Measurements from ENCODE around the gene UBL4B. TPM values are rescaled to one million over a fixed set of nuclear protein-coding genes. Genes with fewer than 3 reads are reported as not detected.

UBL4B gene
- polyA plus RNA-seq, 2 of the 4 experiments (the other 2 are of a cell fraction) = not detected

DNA sequence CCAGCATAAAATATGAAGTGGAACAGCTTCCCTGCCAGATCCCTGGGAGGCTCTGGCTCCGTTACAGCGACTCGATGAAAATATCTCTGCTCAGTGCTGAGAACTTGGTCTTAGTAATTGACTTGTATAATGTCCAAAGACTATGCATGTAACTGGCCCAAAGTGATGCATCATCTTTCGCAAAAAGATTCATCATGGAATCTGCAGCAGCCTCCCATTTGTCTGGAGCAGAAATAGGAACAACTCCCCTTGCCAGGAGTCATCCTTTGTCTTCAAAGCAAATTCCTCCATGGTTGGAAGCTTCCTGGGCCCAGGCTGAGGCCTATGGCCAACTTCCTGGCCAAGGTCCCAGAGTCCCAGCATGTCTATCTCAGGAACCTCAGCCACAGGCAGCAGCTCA lies 21.2 kb downstream of the UBL4B start (continued):
- TF ChIP-seq POLR2A (IDR thresholded peaks at IDR 0.05; ENCODE audit: low read length) (no peak), CHD2 (IDR thresholded peaks at IDR 0.05; ENCODE audit: low read length, partially characterized antibody) (no peak)

DNA sequence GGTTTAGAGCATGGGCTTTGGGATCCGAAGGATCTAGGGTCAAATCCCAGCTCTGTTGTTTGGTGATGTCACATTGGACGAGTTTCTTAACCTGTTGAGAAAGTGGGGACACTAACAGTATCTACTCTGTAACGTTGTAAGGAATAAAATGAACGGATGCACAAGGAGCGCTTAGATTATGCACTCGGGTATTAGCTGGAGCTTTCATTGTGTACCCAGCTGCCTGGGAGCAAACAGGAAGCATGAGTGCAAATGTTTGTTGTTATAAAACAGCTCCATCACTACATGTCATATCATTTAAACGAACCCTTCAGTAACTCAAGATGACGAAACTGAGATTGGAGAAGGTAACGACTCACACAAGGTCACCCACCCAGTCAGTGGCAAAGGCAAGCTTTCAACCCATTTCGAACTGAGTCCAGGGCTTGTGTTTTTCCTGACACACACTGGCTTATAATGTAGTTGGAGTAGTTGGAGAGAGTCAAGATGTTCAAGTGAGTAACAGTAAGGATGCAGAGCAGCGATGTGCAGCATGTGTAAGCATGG lies 21.9 kb downstream of the UBL4B start:
- H3K4me1 ChIP-seq = no peaks in the 10 kb centered on the region
- TF ChIP-seq KDM1A (IDR thresholded peaks at IDR 0.05; ENCODE audit: low read depth) (no peak), POLR2AphosphoS2 (conservative IDR thresholded peaks at IDR 0.05; ENCODE audit: low read length) (no peak), EHMT2 (IDR thresholded peaks at IDR 0.05; ENCODE audit: low read depth) (no peak), CHD2 (IDR thresholded peaks at IDR 0.05; ENCODE audit: low read length, partially characterized antibody) (no peak), JUNB (IDR thresholded peaks at IDR 0.05) (no peak), EP300 (IDR thresholded peaks at IDR 0.05) (no peak), TP53 (CRISPR knock-in tag; IDR thresholded peaks at IDR 0.05) (no peak), BHLHE40 (IDR thresholded peaks at IDR 0.05; ENCODE audit: low read depth, low read length) (no peak), RNF2 (IDR thresholded peaks at IDR 0.05; ENCODE audit: borderline replicate concordance, low read depth) (no peak), TFCP2L1 (CRISPR knock-in tag; IDR thresholded peaks at IDR 0.05) (no peak), MAZ (IDR thresholded peaks at IDR 0.05; ENCODE audit: borderline replicate concordance, low read depth, low read length) (no peak), NPAS2 (CRISPR knock-in tag; IDR thresholded peaks at IDR 0.05; ENCODE audit: borderline replicate concordance) (no peak)
- TF ChIP-seq, protein P1, sequence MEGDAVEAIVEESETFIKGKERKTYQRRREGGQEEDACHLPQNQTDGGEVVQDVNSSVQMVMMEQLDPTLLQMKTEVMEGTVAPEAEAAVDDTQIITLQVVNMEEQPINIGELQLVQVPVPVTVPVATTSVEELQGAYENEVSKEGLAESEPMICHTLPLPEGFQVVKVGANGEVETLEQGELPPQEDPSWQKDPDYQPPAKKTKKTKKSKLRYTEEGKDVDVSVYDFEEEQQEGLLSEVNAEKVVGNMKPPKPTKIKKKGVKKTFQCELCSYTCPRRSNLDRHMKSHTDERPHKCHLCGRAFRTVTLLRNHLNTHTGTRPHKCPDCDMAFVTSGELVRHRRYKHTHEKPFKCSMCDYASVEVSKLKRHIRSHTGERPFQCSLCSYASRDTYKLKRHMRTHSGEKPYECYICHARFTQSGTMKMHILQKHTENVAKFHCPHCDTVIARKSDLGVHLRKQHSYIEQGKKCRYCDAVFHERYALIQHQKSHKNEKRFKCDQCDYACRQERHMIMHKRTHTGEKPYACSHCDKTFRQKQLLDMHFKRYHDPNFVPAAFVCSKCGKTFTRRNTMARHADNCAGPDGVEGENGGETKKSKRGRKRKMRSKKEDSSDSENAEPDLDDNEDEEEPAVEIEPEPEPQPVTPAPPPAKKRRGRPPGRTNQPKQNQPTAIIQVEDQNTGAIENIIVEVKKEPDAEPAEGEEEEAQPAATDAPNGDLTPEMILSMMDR (IDR thresholded peaks at IDR 0.05) = no peak
- TF ChIP-seq, protein P2, sequence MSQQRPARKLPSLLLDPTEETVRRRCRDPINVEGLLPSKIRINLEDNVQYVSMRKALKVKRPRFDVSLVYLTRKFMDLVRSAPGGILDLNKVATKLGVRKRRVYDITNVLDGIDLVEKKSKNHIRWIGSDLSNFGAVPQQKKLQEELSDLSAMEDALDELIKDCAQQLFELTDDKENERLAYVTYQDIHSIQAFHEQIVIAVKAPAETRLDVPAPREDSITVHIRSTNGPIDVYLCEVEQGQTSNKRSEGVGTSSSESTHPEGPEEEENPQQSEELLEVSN (IDR thresholded peaks at IDR 0.05; ENCODE audit: borderline replicate concordance, low read depth) = no peak
- POLR2A ChIA-PET = no interaction called here
- no peak overlapping the region for H3K27ac ChIP-seq
- H3K4me2 ChIP-seq = no peak overlapping the region
- 48% methylated on average over 11 of the region's 11 CpGs for WGBS (ENCODE audit: missing lambda C conversion rate)
- no peak for ATAC-seq
- CTCF ChIA-PET = interaction anchor here (0.8 to 2.7 kb wide), 2 partner anchors 16 to 28 kb away, joined by 3 to 9 read pairs; partner anchors contain the start of gene SLC6A17
- no peak for FAIRE-seq
- no peak overlapping the region for H3K4me3 ChIP-seq
- no peak for DNase-seq (ENCODE audit: low read depth in 1 of 2, low spot score in 1 of 2)
- H3K9me3 ChIP-seq = no peaks in the 10 kb centered on the region; the same call in 2 of the 3 replicates

DNA sequence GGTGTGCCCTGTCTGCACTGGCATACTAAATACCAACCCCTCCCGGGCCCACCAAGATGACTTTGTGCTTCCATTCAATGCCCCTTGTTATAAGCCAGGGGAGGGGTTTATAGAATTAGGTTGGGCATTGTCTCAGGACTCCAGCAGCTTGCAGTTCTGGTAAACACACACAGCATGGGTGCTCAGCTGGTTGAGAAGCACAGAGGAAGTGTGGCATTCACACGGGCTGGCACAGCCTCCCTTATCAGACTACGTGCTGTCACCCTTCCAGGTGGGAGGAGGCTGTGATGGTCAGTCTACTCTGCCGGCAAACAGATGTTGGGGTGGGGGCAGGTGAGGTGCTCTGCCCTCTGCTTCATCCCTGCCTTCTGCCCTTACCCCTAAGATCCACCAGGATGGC lies 23.0 kb downstream of the UBL4B start:
- FAIRE-seq = no peak

DNA sequence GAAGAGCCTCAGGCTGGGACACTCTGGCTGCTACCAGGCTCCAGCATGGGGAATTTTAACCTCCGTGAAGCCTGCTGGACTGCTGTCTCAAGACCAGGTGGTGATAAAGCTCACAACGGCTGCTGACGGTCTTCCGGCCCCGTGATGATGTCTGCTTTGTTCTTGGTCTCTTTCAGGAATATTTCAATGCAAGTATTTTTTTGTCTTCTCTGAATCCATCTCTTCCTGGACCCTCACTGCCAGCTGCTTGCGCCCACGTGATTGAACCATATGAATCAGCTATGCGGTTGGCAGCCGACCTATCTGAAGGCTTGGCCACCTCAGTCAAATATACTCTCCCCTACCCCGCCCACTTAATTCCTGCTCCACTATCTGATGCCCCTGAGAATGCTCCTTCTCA lies 23.4 kb downstream of the UBL4B start:
- Histone ChIP-seq H3K27ac (no peak overlapping the region), H3K4me1 (no peaks in the 10 kb centered on the region), H3K4me2 (no peak overlapping the region), H3K9me3 (peaks cover 2% of the 10 kb centered on the region; the same call in 1 of the 3 replicates), H3K4me3 (no peak overlapping the region)
- ATAC-seq (no peak), DNase-seq (ENCODE audit: low read depth in 1 of 2, low spot score in 1 of 2) (no peak), FAIRE-seq (no peak)
- POLR2A ChIA-PET = no interaction called here
- 47% methylated on average over 10 of the region's 10 CpGs for WGBS (ENCODE audit: missing lambda C conversion rate)
- CTCF ChIA-PET = interaction anchor here (1.2 to 2.7 kb wide), 3 partner anchors 11 to 30 kb away, joined by 3 to 9 read pairs (median 3); no protein-coding TSS in a partner anchor
- TF ChIP-seq, protein P3, sequence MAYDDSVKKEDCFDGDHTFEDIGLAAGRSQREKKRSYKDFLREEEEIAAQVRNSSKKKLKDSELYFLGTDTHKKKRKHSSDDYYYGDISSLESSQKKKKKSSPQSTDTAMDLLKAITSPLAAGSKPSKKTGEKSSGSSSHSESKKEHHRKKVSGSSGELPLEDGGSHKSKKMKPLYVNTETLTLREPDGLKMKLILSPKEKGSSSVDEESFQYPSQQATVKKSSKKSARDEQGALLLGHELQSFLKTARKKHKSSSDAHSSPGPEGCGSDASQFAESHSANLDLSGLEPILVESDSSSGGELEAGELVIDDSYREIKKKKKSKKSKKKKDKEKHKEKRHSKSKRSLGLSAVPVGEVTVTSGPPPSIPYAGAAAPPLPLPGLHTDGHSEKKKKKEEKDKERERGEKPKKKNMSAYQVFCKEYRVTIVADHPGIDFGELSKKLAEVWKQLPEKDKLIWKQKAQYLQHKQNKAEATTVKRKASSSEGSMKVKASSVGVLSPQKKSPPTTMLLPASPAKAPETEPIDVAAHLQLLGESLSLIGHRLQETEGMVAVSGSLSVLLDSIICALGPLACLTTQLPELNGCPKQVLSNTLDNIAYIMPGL (CRISPR knock-in tag; IDR thresholded peaks at IDR 0.05; ENCODE audit: borderline replicate concordance) = no peak
- TF ChIP-seq HEYL (CRISPR knock-in tag; IDR thresholded peaks at IDR 0.05) = no peak
- TF ChIP-seq EHF (CRISPR knock-in tag; IDR thresholded peaks at IDR 0.05) = no peak
- TF ChIP-seq KDM1A (IDR thresholded peaks at IDR 0.05; ENCODE audit: low read depth) = no peak
- TF ChIP-seq FOSL2 (IDR thresholded peaks at IDR 0.05) = no peak
- TF ChIP-seq FOSL2 (CRISPR knock-in tag; IDR thresholded peaks at IDR 0.05) = no peak
- no peak for TF ChIP-seq ZC3H11A (IDR thresholded peaks at IDR 0.05)
- TF ChIP-seq JUN (IDR thresholded peaks at IDR 0.05) = no peak
- TF ChIP-seq, protein P4, sequence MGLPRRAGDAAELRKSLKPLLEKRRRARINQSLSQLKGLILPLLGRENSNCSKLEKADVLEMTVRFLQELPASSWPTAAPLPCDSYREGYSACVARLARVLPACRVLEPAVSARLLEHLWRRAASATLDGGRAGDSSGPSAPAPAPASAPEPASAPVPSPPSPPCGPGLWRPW (IDR thresholded peaks at IDR 0.05) = no peak
- TF ChIP-seq FOSB (CRISPR knock-in tag; IDR thresholded peaks at IDR 0.05) = no peak
- TF ChIP-seq, protein P5, sequence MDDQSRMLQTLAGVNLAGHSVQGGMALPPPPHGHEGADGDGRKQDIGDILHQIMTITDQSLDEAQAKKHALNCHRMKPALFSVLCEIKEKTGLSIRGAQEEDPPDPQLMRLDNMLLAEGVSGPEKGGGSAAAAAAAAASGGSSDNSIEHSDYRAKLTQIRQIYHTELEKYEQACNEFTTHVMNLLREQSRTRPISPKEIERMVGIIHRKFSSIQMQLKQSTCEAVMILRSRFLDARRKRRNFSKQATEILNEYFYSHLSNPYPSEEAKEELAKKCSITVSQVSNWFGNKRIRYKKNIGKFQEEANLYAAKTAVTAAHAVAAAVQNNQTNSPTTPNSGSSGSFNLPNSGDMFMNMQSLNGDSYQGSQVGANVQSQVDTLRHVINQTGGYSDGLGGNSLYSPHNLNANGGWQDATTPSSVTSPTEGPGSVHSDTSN (IDR thresholded peaks at IDR 0.05) = no peak
- no peak for TF ChIP-seq SMC3 (IDR thresholded peaks at IDR 0.05)

More for the DNA sequence above, 23.0 kb downstream of the UBL4B start:
- Histone ChIP-seq H3K4me1 (no peaks in the 10 kb centered on the region), H3K4me3 (no peak overlapping the region), H3K4me2 (no peak overlapping the region), H3K27ac (no peak overlapping the region), H3K9me3 (peaks cover 2% of the 10 kb centered on the region; the same call in 1 of the 3 replicates)
- TF ChIP-seq RARB (CRISPR knock-in tag; IDR thresholded peaks at IDR 0.05) = no peak
- no peak for TF ChIP-seq HOXB5 (CRISPR knock-in tag; IDR thresholded peaks at IDR 0.05)
- TF ChIP-seq, protein P2 (IDR thresholded peaks at IDR 0.05; ENCODE audit: borderline replicate concordance, low read depth) = no peak
- no peak for DNase-seq (ENCODE audit: low read depth in 1 of 2, low spot score in 1 of 2)
- ChIA-PET CTCF (interaction anchor here (1.5 to 2.7 kb wide), 2 partner anchors 11 to 29 kb away, joined by 3 to 9 read pairs; no protein-coding TSS in a partner anchor), POLR2A (no interaction called here)
- no peak for ATAC-seq
- WGBS (ENCODE audit: missing lambda C conversion rate) = no CpG with 5 or more reads among the region's 4 CpGs
